Epithelial cell of prostate (primary cell): Measurements from ENCODE around the gene DOK3.

ENCODE experiments used
- DNase-seq: peaks from one replicate; pipeline ENCODE4 v3.0.0-alpha.2; 2011; ENCODE audit warnings: low read depth, low spot score
- H3K27ac ChIP-seq: fragments of 450-650 bp; 2 replicates; pipeline ENCODE4 v1.5.1; 2017; ENCODE audit warnings: mild to moderate bottlenecking

Gene DOK3

GRCh38 chr5:177501874-177502678 is 7.5 kb downstream of the DOK3 start:
- H3K27ac ChIP-seq, result no peak overlapping the region
- no peak for DNase-seq

- no peak overlapping the region for H3K27ac ChIP-seq
- DNase-seq, result no peak
Observed at GRCh38 chr5:177500685-177501522, 8.7 kb downstream of the DOK3 start.

- no peak for DNase-seq
- H3K27ac ChIP-seq, result no peak overlapping the region
Observed at GRCh38 chr5:177499842-177500241, 9.8 kb downstream of the DOK3 start.

DNA sequence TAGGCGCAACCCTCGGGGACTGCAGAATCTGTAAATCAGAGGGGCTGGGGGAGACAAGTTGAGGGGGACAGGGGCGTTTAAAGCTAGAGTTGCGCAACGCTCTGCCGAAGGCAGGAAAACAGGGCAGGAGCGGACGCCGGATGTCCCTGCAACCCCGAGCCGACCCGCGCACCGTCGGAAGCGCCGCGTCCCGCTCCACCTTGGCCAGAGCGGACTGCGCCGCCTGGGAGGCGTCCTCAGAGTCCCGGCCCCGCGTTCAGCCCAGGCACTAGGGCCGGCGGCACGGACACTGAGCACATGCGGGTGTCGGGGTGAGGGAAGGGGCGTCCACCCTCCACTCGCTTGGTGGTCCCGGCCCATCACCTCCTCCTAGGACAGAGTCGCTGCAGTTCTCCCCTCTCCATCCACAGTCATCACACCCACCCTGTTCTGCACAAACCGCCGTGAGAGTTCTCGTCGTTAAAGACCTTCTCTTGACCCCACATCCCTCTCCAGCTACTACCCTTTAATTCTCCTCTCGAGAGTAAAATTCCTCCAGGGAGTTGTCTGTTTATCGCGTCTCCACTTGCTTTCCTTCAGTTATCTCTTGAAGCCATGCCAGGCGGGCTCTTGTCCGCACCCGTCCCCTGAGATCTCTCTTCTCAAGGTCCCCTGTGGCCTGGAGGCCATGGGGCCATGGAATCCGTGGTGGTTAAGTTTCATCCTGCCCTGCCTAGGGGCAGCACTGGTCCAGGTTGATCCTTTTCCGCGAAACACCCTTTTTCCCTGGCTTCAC is 11.4 kb downstream of the DOK3 start:
- DNase-seq, result no peak
- peak overlapping the region; percentile 90 for H3K27ac ChIP-seq

GRCh38 chr5:177497292-177498012 is 12.2 kb downstream of the DOK3 start, which contains the start of gene PDLIM7:
Gene PDLIM7, minus strand, starts transcription at chr5:177497604. Its CDS starts 1,092 bp downstream, at chr5:177496512.
- peak; percentile 75 for DNase-seq
- H3K27ac ChIP-seq, result peak within 1 kb of the TSS; percentile 90

- peak overlapping the region; percentile 90 for H3K27ac ChIP-seq
- no peak for DNase-seq
Observed at GRCh38 chr5:177496727-177497291, 12.8 kb downstream of the DOK3 start.

DNA sequence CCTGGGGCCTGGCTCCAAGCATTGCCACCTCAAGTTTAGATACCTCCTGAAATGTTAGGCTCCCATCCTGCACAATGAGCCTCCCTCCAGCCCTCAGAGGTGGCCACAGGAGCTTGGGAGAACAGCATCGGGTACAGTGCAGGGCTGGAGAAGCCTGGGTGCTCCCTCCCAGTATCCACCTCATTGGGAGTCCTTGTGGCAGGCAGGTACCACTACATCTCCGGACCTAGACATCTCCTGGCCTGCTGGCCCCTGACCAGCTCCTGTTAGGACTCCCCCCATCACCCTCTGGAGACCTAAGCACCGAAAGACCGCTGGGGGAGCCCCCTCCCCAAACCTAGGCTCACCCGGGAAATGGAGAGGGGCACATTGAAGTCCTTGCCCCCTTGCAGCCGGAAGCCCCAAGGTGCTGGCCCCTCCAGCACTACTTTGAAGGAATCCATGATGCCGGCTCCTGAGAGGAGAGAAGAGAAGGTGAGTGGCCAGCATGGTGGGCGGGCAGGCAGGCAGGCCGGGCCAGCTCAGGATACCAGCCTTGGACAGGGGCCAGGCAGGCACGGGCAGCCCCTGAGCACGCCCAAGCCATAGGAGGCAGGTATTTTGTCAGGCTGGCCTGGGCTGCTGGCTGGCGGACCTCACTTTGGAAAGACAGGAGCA is 13.4 kb downstream of the DOK3 start:
- DNase-seq, result no peak
- peak overlapping the region; percentile 90 for H3K27ac ChIP-seq

DNA sequence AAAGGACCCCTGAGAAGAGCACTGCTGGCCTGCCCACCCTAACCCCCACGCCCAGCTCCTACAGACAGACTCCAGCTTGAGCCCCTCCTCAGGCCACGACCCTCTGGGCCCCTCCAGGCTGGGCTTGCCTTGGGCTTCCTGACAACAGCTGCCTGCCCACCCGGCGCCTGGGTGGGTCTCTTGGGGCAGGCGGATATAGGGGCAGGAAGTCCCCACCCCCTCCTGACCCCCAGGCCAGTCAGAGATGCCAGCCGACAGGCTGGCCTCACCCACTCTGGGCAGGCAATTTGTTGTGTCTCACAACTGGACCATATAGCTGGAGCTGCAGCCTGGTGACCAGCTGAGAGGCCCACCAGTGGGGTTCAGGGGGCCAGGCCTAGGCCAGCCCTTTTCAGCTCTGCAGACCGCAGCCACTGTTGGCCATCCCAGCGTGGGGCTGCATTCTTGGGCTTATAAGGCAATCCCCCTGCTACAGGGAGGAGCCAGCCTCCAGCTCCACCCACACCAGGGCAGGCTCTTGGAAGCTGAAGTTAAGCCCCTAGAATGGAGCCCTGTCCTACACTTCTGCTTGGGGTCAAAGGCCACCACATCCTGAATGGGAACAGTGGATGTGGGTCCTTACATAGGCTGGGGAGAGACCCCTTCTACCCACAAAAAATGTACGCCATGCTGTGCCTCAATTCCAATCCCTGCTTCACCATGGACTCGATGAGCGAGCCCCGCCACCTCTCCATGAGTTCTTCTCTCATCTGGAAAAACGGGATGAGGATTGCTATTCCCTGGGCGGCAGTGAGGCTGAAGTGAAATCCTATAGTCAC is 14.2 kb downstream of the DOK3 start:
- DNase-seq, result no peak
- peak overlapping the region; percentile 90 for H3K27ac ChIP-seq

DNA sequence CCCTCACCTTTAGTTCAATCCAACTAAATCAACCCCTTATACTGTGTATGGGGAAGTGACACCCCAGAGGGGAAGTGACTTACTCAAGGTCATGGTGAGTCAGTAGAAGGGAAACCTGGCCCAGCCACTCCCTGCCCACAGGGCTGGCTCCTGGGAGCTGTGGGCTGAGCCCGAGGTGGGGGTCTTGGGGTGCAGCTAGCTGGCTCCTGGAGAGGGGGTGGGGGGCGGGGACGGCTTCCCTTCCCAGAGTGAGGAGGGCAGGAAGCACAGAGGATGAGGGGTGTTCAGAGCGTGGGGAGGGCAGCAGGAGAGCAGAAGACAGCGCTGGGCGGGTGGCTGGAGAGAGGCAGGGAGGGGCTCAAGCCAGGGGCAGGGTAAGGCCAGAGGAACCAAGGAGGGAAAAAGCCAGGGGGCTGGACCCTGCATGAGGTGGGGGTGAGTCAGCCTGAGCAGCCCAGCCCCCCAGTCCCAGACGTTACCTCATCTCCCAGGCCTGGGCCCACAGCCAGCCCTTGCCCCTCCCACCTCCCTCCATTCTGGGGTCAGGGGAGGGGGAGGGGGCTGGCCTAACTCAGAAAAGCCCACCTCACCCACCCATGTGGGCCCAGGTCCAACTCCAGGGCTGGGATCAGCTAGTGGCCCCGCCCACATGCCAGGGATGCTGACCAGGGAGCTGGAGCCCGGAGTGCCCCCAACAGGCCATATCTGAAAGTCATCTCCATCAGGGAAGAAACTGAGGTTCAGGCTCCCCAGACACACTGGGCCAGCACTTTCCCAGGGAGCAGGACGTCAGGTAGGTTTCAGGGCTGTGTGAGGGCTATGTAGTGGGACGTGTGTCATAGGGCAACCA is 15.1 kb downstream of the DOK3 start:
- DNase-seq, result no peak
- peak overlapping the region; percentile 90 for H3K27ac ChIP-seq

DNA sequence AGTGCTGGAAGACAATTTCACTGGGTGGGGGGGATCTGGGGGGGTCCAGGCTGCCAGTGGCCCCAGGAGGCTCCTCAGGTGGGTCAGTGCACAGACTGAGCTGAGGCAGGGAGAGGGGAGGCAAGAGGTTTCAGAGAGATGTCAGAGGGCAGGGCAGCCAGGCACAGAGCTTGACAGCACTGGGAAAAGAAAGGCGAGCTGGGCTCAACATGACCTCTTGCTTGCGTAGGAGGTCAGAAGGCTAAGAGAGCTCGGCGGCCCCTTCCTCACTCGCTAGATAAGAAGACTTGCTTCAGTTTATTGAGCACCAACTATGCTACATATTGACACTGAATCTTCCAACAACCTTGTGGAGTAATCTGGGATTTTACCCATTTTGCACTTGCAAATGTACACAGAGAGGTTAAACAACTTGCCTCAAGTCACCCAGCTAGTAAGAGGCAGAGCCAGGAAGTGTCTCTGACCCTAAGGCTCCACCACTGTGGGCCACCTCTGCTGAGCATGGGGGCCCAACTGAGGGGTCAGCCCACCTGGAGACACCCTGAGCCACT is 15.8 kb downstream of the DOK3 start:
- H3K27ac ChIP-seq, result peak overlapping the region; percentile 90
- no peak for DNase-seq

- H3K27ac ChIP-seq, result peak overlapping the region; percentile 90
- no peak for DNase-seq
Observed at GRCh38 chr5:177492841-177493240, 16.8 kb downstream of the DOK3 start.

DNA sequence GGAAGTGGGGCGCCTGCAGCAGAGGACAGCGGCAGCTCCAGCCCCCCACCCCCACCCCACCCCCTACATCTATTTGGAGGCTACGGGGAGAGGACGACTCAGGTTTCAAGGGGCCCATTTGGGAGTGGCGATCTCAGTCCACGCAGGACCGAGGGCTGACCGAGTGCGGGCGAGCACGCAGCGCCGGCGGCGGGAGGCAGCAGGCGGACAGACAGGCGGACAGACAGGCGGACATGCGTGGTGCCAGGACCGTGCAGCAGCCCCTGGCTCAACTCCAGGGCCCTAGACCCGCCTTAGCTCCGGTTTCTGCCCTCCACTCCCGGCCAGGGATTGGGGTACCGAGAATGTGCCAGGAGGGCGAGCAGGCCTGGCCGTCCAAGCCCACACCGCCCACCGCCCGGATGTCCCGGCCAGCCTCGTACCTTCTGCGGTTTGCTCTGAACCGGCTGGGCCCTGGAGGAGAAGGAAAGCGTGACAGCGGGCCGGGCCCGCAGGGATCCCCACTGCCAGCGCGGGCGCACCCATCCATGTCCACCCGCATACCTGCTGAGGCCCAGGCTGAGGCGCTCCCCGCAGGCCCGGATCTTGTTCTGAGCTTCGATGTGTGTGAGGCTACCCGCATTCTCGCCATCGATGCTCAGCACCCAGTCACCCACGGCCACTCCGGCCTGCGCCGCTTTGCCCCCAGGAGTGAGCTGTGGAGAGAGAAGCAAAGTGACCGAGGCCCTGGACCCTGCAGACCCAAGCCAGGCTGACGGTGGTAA is 17.5 kb downstream of the DOK3 start:
- DNase-seq, result no peak
- no peak overlapping the region for H3K27ac ChIP-seq

GRCh38 chr5:177491429-177491945 is 18.1 kb downstream of the DOK3 start:
- no peak for DNase-seq
- H3K27ac ChIP-seq, result no peak overlapping the region

- DNase-seq, result no peak
- no peak overlapping the region for H3K27ac ChIP-seq
Observed at GRCh38 chr5:177490992-177491391, 18.6 kb downstream of the DOK3 start.

DNA sequence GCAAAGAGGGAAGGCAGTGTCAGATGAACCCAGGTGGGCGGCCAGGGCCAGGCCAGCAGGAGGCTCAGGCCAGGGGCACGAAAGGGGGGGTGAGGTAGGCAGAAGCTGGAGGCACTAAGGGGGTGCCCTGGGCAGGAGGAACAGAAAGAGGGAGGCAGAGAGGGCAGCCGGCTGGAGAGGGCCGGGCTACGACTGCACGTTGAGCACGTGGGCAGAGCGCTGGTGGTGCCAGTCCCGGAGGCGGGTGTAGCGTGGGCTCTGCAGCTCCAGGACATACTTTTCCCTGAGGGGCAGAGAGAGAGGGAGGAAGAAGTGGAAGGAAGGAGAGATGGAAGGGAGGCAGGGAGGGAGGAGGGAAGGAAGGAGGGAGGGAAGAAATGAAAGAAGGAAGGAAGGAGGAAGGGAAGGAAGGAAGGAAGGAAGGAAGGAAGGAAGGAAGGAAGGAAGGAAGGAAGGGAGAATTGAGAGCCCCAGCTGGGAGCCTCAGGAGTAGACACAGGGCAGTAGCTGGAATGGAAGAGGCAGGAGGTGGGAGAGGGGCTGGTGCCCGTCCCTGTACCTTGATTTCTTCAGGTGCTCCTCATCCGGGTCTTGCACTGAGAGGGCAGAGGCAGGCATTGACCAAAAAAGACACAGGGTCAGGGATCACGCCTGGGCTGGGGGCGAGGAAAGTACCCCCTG is 19.2 kb downstream of the DOK3 start:
- DNase-seq, result no peak
- no peak overlapping the region for H3K27ac ChIP-seq
